HepG2 (cell line): ENCODE measurements around the gene FAIM2. TPM values are rescaled to one million over a fixed set of nuclear protein-coding genes. Genes with fewer than 3 reads are reported as not detected.
A peak's percentile ranks its signal among the peaks of the same experiment; 100 is the strongest.

ENCODE experiments used
- ARID5B ChIP-seq: IDR thresholded peaks from 2 replicates; pipeline ENCODE4 v1.4.0; 2020; ENCODE audit warnings: mild to moderate bottlenecking, missing genetic modification reagents
- BRD4 ChIP-seq: sonication (generic); formaldehyde crosslinking; IDR thresholded peaks from 2 replicates; pipeline ENCODE4 v1.4.0; 2020; ENCODE audit warnings: missing genetic modification reagents
- FIP1L1 ChIP-seq: fragments of 200-400 bp; formaldehyde crosslinking; IDR thresholded peaks from 2 replicates; pipeline ENCODE4 v1.6.1; 2018; ENCODE audit warnings: low read depth, mild to moderate bottlenecking, low read length, moderate library complexity, borderline replicate concordance; ENCODE audit not compliant: insufficient read depth
- FLYWCH1 ChIP-seq: sonication (generic); formaldehyde crosslinking; IDR thresholded peaks from 2 replicates; pipeline ENCODE4 v1.8.1; 2023; ENCODE audit warnings: mild to moderate bottlenecking, missing genetic modification reagents
- HMGXB4 ChIP-seq, 2 experiments: sonication (generic) in 1 of 2; formaldehyde crosslinking in 1 of 2; IDR thresholded peaks; 2 replicates each; pipeline versions ENCODE4 v1.4.0 to v1.6.1; 2018 to 2020; ENCODE audit warnings: missing genetic modification reagents in 2 of 2, borderline replicate concordance in 1 of 2, low read depth in 1 of 2, mild to moderate bottlenecking in 1 of 2, missing biosample characterization in 1 of 2
- KDM2A ChIP-seq: sonication (generic); formaldehyde crosslinking; IDR thresholded peaks from 2 replicates; pipeline ENCODE4 v1.4.0; 2020; ENCODE audit warnings: low read depth, missing genetic modification reagents, borderline replicate concordance
- LCORL ChIP-seq, 2 experiments: fragments of 450-650 bp in 1 of 2; sonication (generic) in 1 of 2; formaldehyde crosslinking in 1 of 2; IDR thresholded peaks; 2 replicates each; pipeline versions ENCODE4 v1.5.0 to v1.6.1; 2017 to 2020; ENCODE audit warnings: antibody characterized with exemption in 1 of 2, missing genetic modification reagents in 1 of 2
- PTBP1 ChIP-seq: fragments of 200-400 bp; formaldehyde crosslinking; IDR thresholded peaks from 2 replicates; pipeline ENCODE4 v1.6.1; 2018; ENCODE audit warnings: low read length, low read depth; ENCODE audit not compliant: poor library complexity, severe bottlenecking
- RAD21 ChIP-seq: fragments of 450-650 bp; formaldehyde crosslinking; IDR thresholded peaks from 2 replicates; pipeline ENCODE4 v1.5.0; 2020; ENCODE audit warnings: mild to moderate bottlenecking
- RFX3 ChIP-seq: IDR thresholded peaks from 2 replicates; pipeline ENCODE4 v1.6.1; 2016; ENCODE audit warnings: missing biosample characterization, missing genetic modification reagents
- RXRA ChIP-seq: sonication (generic); formaldehyde crosslinking; IDR thresholded peaks from 2 replicates; pipeline ENCODE4 v1.5.1; 2020; ENCODE audit warnings: missing genetic modification reagents
- STAG1 ChIP-seq: sonication (generic); formaldehyde crosslinking; IDR thresholded peaks from 2 replicates; pipeline ENCODE4 v1.4.0; 2020; ENCODE audit warnings: missing genetic modification reagents
- YEATS2 ChIP-seq: sonication (generic); formaldehyde crosslinking; IDR thresholded peaks from 2 replicates; pipeline ENCODE4 v1.4.0; 2020; ENCODE audit warnings: missing genetic modification reagents, borderline replicate concordance
- ZFAT ChIP-seq: sonication (generic); formaldehyde crosslinking; conservative IDR thresholded peaks from 2 replicates; pipeline ENCODE4 v1.8.1; 2023; ENCODE audit warnings: missing genetic modification reagents, inconsistent platforms
- ZFP36L1 ChIP-seq: sonication (generic); formaldehyde crosslinking; IDR thresholded peaks from 2 replicates; pipeline ENCODE4 v1.8.0; 2022; ENCODE audit warnings: mild to moderate bottlenecking, missing genetic modification reagents, moderate library complexity
- ZFX ChIP-seq: sonication (generic); formaldehyde crosslinking; IDR thresholded peaks from 2 replicates; pipeline ENCODE4 v1.4.0; 2020; ENCODE audit warnings: mild to moderate bottlenecking, low read depth, missing genetic modification reagents, moderate library complexity
- ZMYM3 ChIP-seq: sonication (generic); formaldehyde crosslinking; IDR thresholded peaks from 2 replicates; pipeline ENCODE4 v1.5.1; 2020; ENCODE audit warnings: mild to moderate bottlenecking, missing genetic modification reagents
- ZNF160 ChIP-seq: sonication (generic); formaldehyde crosslinking; IDR thresholded peaks from 2 replicates; pipeline ENCODE4 v1.8.0; 2022; ENCODE audit warnings: mild to moderate bottlenecking, inconsistent platforms, missing genetic modification reagents
- ZNF20 ChIP-seq: sonication (generic); formaldehyde crosslinking; IDR thresholded peaks from 2 replicates; pipeline ENCODE4 v1.4.0; 2020; ENCODE audit warnings: mild to moderate bottlenecking, moderate library complexity, missing genetic modification reagents
- ZNF44 ChIP-seq: sonication (generic); formaldehyde crosslinking; IDR thresholded peaks from 2 replicates; pipeline ENCODE4 v1.5.1; 2020; ENCODE audit warnings: mild to moderate bottlenecking, missing genetic modification reagents
- ZNF580 ChIP-seq: IDR thresholded peaks from 2 replicates; pipeline ENCODE4 v1.6.1; 2016; ENCODE audit warnings: low read depth, borderline replicate concordance
- ZNF589 ChIP-seq: sonication (generic); formaldehyde crosslinking; conservative IDR thresholded peaks from 2 replicates; pipeline ENCODE4 v1.8.0; 2022; ENCODE audit warnings: mild to moderate bottlenecking, moderate library complexity, missing genetic modification reagents
- ZNF775 ChIP-seq: sonication (generic); formaldehyde crosslinking; IDR thresholded peaks from 2 replicates; pipeline ENCODE4 v1.4.0; 2020; ENCODE audit warnings: missing genetic modification reagents, mild to moderate bottlenecking, moderate library complexity, borderline replicate concordance
- polyA plus RNA-seq, 8 experiments: library from polyadenylated mRNA; depleted of rRNA in 3 of 8; stranded (reverse) in 7 of 8; unstranded in 1 of 8; fragments of >200 nt; fragmentation: Illumina TruSeq in 4 of 8; extraction: Trizol in 4 of 8; gene quantifications; 2 replicates each; pipeline versions ENCODE4 v1.2.1 to v1.2.3, GENCODE V29; 2011 to 2016; ENCODE audit warnings: low read depth in 4 of 8, missing spikeins in 1 of 8, mixed read lengths in 1 of 8; ENCODE audit not compliant: insufficient read depth in 1 of 8
- total RNA-seq, 5 experiments: library from RNA; depleted of rRNA; stranded (reverse); fragments of >200 nt; fragmentation: Illumina TruSeq; extraction: Trizol; gene quantifications; 2 replicates each; pipeline ENCODE4 v1.2.3, GENCODE V29; 2016; ENCODE audit warnings: low read depth in 1 of 5

Gene FAIM2
- total and polyA plus RNA-seq, 2 of the 13 experiments (the other 11 are each of a cell fraction or from before 2014, with no cell fraction given) = not detected

GRCh38 chr12:49945394-49946080 is 41.8 kb upstream of the FAIM2 start (continued):
- no peak for TF ChIP-seq ZFP36L1 (CRISPR knock-in tag)
- no peak for TF ChIP-seq ZNF44
- TF ChIP-seq RAD21 (CRISPR knock-in tag) = peak; percentile 29; the same call in 1 of the 2 replicates
- TF ChIP-seq LCORL (IDR thresholded peaks at IDR 0.05) = no peak
- peak; percentile 35; the same call in 1 of the 2 replicates for TF ChIP-seq LCORL (CRISPR knock-in tag; IDR thresholded peaks at IDR 0.05)
- 0 out of 2 replicates have a peak, but pooled peaks have one; percentile 22 for TF ChIP-seq ARID5B (CRISPR knock-in tag)
- peak; percentile 38; the same call in 1 of the 2 replicates for TF ChIP-seq RXRA (CRISPR knock-in tag)
- TF ChIP-seq ZFAT (CRISPR knock-in tag) = no peak
- TF ChIP-seq ZNF589 (CRISPR knock-in tag) = no peak
- TF ChIP-seq PTBP1 = no peak
- peak; percentile 55; the same call in 1 of the 2 replicates for TF ChIP-seq ZNF580
- peak; percentile 70 for TF ChIP-seq ZFX (CRISPR knock-in tag)
- TF ChIP-seq YEATS2 = 0 out of 2 replicates have a peak, but pooled peaks have one; percentile 24
- TF ChIP-seq RFX3 = no peak
- 0 out of 2 replicates have a peak, but pooled peaks have one; percentile 32 for TF ChIP-seq ZMYM3 (CRISPR knock-in tag)
- TF ChIP-seq HMGXB4 (CRISPR knock-in tag; IDR thresholded peaks at IDR 0.05; ENCODE audit: borderline replicate concordance in 1 of 2, low read depth in 1 of 2) = peak; percentile 49 to 79; a peak in 2 of 4 replicates
- no peak for TF ChIP-seq FLYWCH1
- no peak for TF ChIP-seq BRD4 (CRISPR knock-in tag)
- TF ChIP-seq KDM2A = peak; percentile 75
- TF ChIP-seq STAG1 (CRISPR knock-in tag) = peak; percentile 61
- TF ChIP-seq ZNF20 (CRISPR knock-in tag) = no peak
- TF ChIP-seq ZNF160 (CRISPR knock-in tag) = 0 out of 2 replicates have a peak, but pooled peaks have one; percentile 69
- TF ChIP-seq FIP1L1 = no peak
- TF ChIP-seq ZNF775 (CRISPR knock-in tag) = no peak
